GM21367 (cell line): ENCODE results near the gene KCTD2.
"Not testable (repeated sequence)": the region's sequence is repeated elsewhere in the genome, so short reads cannot be mapped to it uniquely, and the experiment has no call there.

Source experiments
- ATAC-seq: cut with Tn5 transposase; IDR thresholded peaks from one replicate; pipeline ENCODE4 v1.9.1; 2021; ENCODE audit not compliant: unreplicated experiment

The KCTD2 gene

DNA sequence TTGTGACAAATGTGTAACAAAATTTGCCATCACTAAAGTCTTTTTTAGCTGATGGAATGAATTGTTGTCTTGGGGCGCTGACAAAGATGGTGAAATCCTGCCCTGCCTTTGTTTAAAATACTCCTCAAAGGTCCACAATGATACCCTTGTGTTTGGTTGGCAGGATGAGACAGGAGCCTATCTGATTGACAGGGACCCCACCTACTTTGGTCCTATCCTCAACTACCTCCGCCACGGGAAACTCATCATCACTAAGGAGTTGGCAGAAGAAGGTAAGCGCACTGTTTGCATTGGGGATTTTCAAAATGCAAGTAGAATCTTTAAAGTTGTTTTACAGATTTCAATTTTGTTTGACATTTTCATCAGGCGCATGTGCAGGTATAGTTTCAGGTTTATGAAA is 2.0 kb downstream of the KCTD2 start:
- ATAC-seq: no peak

DNA sequence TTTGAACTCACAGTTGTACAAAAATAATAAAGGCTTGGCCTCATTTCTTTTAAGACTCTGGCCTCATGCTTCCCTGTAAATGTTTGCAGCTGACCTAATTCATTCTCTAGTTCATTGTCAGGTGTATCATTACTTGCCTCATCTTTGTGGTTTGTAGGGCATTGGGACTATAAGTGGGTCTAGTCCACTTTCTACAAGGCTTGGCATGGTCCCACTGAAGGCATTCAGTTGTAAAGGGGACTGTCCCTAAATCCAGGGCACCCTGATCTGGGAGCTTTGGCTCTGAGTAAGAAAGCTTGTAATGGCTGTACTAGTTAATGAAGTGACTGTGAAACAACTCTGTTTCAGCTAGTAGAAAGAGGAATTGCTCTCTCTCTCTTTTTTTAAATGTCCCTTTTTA is 2.7 kb downstream of the KCTD2 start:
- ATAC-seq: no peak

DNA sequence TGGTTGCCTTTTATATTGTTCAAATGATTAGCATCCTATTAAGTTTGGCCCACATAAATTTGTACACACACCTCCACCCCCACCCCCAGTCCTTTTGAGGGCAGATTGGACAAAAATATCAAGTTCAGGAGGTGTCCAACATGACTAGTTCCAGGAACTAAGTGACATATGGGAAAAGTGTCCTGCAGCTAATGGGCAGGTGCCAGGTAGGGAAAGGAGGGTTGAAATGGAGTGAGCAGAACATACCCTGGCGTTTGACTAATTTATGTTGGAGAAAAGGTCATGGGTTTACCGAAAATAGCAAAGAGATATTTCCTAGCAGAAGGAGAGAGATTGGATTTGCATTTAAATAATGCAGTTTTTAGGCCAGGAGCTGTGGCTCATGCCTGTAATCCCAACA is 4.9 kb downstream of the KCTD2 start:
- no peak for ATAC-seq

DNA sequence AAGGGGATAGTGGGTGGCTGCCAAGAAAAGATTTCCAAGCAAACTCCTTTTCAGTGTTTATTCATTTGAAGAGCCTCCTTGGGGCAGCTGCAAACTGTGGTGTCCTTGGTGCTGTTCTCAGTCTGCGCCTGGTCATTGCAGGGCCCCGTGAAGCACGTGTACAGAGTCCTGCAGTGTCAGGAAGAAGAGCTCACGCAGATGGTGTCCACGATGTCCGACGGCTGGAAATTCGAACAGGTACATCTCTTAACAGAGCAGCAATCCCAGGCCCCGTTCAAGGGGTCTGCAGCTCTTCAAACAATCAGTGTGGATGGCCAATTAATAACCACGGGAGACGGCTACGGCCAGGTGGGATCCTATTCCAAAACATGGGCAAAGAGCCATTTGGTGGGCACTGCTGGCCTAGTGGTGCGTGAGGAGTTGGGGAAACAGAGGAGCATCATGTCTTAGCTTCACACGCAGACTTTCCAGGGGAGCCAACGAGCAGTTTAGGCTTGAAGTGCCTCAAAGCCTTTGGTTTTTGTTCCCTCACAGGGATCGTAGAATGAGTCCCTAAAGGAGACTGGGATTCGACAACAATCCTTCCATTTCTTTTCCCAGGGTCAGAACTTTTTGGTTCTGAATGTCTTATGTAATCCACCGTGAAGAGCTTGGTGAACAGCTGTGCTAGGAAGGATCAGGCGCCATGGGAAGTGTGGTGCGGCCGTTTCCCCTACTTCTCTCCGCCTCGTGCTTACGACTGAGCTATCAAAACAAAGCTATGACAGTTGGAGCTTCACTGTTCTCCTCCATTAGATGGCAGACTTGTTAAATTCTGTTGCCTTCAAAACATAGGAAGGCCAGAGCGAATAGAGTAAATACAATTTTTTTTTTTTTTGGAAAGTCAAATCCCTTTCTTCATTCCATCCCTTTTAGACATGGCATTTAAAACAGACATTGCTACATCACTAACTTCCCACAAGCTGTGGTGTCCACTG is 12.6 kb downstream of the KCTD2 start:
- ATAC-seq: no peak

DNA sequence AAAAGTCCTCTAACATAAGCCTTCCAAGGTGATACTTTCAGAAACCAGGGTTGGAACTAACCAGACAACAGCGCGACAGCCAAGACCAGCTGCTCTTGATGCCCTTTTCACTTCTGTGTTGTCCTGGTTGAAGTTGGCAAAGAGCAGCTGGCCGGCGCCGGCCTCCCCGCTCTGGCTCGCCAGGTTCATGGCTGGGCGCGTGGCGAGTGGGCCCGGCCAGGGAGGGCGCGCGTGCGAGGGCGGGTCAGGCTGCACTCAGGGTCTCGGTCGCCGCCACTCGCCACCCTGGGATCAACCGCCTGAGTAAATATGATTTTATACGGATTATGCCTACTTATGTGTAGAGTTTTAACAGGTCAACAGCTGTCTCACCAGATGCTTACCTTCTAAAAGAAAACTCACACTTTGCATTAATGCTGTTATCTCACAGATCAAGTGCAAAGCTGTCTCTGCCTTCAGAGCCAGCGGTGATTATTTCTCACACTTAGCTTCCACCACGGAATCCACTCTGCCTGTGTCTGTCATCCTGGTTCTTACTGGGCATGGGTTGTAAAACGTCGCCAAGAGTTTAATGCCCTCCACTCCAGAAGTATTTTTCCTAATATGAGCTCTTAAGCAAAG is 13.5 kb downstream of the KCTD2 start:
- ATAC-seq: no peak

DNA sequence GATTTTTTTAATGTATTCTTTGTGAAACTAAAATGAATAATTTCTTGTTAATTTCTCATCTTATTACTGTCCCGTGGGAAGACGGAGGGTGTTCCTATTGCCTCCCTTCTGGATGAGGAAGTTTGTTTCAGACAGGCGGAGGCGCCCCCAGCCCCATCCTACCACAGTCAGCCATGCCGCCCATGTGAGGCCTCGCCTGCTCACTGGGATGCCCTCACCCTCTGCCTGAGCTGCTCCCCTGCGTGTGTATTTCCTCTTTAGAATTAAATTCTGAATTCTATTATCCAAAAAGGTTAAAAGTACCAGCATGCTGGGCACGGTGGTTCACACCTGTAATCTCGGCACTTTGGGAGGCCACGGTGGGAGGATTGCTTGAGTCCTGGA is 14.0 kb downstream of the KCTD2 start:
- ATAC-seq: no peak

DNA sequence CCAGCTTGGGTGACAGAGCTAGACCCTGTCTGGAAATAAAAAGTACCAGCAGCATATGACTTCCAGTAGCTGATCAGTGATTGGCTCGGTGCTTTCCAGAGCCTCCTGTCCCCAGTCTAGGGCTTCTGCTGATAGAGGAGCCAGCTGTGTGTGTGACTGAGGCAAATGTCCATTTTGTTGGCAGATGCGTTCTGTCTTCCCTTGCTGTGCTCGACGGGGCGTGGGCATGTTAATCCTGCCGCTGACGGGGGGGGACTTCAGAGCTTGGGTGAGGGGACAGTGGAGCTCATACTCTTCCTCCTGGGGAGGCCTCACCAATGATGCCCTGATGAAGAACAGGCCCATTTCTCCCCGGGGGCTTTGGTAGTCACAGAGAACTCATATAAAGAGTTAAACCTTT is 14.6 kb downstream of the KCTD2 start:
- ATAC-seq: no peak

DNA sequence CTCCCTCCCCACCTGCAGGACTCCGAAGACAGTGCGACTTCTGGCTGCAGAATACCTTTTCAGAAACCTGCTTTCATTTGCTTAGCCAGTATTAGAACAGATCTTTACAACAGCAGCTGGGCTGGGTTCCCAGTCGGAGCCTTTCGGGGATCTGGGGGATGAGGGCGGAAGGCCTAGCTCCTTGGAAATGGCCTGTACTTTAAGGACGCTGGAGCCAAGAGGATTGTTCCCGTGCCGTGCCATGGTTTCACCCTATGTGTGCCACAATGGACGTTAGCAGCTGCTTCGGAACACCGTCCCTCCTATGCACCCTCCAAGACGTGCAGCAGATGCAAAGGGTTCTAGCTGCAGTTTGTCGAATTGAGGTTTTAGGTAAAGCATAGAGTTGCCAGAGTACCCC is 16.2 kb downstream of the KCTD2 start:
- no peak for ATAC-seq

DNA sequence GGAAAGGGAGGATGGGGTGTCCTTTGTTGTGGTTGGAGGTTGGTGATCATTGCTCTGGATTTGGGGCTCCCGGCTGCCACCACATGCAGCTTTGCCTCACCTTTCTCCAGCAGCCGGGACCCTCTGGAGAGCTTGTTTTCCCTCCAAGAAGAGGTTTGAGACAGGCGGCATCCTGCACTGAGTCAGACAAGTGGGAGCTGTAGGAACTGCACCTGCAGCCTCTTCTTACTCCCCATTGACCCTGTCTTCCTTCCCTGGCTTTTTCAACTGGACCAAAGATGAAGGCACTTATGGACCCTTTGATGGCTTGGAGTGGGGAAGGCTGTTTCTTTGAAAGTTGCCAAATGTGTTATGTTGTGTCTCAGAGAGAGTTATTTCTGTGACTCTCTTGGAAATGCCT is 16.6 kb downstream of the KCTD2 start:
- ATAC-seq: no peak

DNA sequence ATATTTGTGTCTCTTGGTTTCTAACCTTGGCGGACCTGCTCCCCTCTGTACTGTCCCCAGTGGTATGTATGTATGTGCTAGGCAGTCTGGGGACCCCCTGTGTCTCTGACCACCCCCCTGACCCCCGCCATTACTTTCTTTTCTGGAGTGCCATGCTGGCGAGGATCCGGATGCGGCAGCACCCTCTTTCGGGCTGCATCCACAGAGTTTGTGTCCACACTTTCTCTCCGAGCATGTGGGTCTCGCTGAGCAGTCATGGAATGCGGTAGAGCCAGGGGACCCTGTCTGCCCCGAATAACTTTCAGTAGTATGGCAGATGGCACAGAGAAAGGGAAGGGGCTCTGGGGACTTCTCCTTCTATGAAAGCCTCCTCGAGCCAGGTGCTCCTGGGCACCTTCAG is 17.0 kb downstream of the KCTD2 start:
- no peak for ATAC-seq

DNA sequence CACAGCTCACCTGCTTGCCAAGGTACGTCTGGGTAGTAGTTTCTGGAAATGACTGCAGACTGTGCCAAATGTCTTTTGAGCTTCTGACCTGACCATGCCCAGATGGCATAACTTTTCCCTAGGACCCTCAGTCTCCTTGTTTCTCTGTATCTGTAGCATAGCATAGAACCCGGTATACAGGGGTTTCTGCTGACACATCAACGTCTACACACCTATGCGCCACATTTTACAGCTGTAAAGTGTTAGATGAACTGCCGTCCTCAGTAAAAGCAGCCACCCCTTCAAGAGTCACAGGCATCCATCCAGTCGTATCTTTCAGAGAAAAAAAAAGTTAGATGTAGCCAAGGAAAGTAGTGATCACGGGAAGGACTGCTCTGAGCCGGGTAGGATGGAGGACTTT is 17.4 kb downstream of the KCTD2 start:
- no peak for ATAC-seq

DNA sequence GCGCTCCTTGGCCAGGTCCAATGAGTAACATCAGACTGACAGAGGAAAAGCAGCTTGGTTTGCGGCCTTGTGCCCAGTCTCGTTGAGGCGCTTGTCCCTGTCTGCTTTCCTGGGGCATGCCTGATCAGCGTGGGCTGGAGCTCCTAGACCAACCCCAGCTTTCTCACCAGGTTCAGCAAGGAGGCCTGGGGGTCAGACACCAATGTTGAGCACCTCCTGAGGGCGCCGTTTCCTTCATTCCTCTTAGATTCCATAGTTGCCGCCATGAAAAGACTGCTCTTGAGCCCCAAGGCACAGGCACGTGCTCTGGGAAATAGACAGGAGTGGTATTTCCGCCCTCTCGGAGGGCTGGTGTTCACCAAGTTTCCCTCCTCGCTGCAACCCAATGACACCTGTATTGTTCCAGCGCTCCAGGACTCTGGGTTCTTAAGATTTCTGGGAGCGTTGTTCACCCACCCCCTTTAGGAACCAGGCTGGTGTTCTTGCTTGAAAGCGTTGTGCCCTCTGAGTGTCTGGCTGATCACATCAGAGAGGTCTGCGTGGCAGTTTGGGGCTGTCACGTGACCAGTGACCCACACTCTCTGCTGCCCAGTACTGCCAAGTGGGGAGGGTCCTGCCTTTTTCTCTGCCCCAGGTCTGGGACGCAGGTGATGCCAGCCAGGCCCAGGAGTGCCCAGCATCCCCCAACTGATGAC is 18.0 kb downstream of the KCTD2 start:
- ATAC-seq: no peak

DNA sequence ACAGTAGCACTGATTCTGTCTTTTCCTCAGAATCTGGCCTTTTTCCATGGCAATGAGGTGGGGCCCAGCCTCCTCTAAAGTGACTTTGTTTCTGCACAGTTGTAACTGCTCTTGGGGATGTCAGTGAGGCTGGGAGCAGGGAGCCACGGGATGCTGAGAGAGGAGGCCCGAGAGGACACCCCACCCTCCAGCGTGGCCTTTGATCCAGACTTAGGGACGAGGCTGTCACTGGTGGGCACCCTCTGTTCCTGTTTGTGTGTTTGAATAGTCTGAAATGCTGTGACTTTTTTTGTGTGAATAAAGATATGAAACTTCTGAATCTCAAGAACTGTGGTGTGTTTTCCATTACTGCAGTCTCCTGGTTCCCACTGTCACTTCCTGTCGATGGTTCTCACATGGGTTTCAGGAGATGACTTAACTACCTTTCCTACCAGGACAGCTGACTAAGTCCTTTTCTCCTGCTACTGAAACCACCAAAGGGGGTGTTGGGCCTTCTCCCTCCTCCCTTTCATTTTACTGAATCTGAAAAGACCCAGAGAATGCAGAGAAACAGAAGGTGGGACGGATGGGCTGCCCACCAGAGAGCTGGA is 18.6 kb downstream of the KCTD2 start:
- no peak for ATAC-seq

DNA sequence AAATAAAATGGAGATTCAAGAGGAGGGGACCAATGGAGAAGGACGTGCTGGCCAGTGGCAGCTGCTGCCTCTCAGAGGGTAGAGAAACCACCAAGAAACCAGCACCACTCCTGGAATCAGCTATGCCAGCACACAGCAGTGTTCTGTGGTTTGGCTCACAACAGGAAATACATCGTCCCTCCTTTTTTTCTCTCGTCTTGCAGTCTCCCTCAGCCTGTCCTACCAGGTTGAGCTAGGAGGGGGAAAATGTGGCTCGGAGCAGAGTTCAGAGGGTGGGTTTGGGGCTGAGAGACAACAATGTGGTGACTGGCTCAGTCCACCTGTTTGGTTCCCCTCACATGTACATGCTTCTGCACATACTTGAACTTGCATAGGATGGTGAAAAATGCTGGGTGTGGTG is 20.8 kb downstream of the KCTD2 start:
- no peak for ATAC-seq

DNA sequence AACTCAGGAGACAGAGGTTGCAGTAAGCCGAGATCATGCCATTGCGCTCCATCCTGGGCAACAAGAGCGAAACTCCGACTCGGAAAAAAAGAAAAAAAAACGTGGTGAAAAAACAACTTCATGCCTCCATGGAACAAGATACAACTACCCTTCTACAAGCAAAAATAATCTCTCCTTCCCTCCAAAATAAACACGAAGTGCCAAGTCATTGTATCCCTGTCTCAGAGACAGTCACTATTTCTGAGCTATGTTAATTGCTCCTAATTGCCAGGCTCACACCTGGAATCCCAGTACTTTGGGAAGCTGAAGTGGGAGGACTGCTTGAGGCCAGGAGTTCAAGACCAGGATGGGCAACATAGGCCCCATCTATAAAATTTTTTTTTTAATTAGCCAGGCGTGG is 21.7 kb downstream of the KCTD2 start:
- ATAC-seq: no peak

DNA sequence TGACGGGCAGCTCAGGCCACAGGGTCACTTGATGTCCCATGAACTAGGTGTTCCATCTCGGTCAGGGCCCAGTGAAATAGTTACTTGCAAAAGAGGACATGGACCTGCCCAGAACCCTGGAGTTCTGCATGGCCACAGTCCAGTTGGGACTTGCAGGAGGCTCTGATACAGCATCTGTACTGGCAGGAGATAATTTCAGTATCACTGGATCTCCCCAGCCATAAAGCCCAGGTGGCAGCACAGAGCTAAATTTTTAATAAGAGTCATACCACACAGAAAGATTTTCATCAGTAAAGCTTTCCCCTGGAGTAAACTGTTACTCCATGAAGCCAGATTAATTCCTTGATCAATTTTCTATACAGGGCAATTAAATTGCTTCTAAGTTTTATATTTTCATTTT is 22.8 kb downstream of the KCTD2 start:
- no peak for ATAC-seq

DNA sequence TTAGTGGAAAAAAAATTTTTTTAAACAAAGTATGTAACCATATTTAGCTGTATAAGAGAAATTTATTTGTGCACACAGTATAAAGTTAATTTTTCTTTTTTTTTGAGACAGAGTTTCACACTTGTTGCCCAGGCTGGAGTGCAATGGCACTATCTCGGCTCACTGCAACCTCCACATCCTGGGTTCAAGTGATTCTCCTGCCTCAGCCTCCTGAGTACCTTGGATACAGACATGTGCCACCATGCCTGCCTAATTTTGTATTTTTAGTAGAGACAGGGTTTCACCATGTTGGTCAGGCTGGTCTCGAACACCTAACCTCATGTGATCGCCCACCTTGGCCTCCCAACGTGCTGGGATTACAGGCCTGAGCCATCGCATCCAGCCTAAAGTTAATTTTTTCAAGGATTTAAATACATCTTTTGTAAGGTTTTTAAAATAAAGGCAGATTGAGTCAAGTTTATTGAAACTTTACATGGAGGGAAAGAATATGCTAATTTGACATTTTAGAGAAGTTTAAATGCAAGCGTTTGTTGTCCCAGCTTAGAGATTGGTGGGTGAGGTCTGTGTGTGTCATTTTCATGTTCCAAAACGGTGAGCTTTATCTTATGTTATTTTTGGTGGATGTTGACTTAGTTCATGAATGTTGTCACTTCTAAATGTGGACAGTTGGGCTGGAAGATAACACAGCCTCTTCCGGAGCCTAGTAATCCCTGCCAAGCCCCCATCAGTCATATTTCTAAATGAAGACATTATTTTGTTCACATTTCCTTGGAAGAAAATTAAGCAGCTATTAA is 24.6 kb downstream of the KCTD2 start:
- ATAC-seq: not testable (repeated sequence)

DNA sequence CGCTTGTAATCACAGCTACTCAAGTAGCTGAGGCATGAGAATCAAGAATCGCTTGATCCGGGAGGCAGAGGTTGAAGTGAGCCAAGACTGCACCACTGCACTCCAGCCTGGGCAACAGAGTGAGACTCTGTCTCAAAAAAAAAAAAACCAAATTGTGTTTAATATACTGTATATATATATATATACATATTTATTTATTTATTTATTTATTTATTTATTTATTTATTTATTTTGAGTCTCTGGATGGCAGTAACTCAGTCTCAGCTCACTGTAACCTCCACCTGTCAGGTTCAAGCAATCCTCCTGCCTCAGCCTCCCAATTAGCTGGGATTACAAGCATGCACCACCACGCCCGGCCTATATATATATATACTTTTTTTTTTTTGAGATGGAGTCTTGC is 25.9 kb downstream of the KCTD2 start:
- not testable (repeated sequence) for ATAC-seq

DNA sequence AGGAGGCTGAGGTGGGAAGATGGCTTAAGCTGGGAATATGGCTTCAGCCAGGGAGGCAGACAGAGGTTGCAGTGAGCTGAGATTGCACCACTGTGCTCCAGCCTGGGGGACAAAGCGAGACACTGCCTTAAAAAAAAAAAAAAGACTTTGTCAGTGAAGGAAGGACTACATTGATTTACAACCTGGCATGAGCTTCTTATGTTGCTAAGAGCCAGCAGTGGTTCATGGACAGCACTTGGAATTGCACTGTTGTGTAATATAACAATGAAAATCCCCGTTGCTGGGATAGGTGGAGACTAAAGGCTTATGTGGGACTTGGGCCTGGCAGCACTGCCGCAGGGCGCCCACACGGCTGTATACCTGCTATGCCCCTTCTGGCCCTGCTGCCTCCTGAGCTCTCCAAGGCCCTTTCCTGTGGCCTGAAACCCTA is 26.6 kb downstream of the KCTD2 start:
- no peak for ATAC-seq

DNA sequence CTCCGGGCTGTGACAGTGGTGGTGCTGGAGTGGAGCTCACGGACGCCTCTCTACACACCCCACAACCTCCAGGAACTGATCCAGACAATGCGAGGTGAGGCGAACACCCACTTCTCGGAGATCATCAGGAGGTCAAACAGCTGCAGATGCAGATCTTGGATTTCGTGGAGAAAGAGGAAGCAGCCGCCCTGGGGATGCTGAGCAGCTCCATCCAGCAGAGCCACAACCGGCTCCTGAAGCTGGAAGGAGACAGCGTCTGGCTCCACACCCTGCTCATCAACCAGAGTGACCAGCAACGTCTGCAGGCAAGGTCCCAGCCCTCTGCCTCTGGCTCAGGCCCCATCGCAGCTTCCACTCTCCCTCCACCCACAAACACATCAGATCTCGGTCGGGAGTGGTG is 27.5 kb downstream of the KCTD2 start:
- ATAC-seq: no peak
